Measurements from ENCODE around the gene TREH.
A peak's percentile ranks its signal among the peaks of the same experiment; 100 is the strongest.

TREH gene

DNA sequence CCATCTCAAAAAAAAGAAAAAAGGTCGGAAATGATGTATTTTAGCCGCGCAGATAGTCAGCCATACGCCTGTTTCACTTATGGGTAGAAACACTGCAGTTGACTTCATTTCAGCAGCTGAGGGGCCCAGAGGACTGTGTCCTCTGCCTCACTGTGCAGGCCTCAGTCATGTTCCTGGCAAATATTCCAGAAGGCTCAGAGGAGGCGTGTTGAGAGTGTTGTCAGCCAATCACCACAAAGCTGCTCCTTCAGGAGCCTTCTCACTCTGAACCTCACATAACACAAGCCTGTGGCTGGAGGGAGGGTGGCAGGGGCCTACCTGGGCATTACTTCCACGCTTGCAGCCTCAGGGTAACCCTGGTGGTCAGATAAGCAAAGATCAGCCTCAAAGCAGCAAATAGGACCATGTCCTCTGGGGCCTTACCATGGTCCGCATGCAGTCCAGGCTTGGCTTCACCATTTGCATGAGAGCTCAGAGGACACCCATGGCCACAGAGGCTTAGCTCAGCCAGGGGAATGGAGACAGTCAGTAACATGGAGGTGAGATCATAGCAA lies 17.3 kb upstream of the TREH start:
- H3K27ac ChIP-seq = no peak overlapping the region

DNA sequence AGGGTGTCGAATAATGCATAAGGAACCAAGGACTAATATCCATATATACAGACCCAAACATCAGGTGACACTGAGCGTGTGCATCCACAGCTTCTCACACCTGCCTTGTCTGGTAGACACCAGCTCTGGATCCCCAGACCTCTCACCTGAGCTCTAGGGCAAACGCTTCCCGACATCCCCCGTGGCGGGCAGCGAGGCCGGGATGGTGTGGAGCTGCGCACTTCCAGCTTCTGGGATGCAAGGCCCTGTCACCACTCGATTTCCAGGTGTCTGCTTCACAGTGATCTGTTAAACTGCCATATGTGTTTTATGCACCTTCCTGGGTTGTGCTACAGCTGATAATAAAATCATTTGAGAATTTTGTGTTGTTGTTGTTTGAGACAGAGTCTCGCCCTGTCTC lies 15.3 kb upstream of the TREH start:
- no peak overlapping the region for H3K27ac ChIP-seq
- no peak for TF ChIP-seq ZFX (IDR thresholded peaks at IDR 0.05)
- TF ChIP-seq, protein P1, sequence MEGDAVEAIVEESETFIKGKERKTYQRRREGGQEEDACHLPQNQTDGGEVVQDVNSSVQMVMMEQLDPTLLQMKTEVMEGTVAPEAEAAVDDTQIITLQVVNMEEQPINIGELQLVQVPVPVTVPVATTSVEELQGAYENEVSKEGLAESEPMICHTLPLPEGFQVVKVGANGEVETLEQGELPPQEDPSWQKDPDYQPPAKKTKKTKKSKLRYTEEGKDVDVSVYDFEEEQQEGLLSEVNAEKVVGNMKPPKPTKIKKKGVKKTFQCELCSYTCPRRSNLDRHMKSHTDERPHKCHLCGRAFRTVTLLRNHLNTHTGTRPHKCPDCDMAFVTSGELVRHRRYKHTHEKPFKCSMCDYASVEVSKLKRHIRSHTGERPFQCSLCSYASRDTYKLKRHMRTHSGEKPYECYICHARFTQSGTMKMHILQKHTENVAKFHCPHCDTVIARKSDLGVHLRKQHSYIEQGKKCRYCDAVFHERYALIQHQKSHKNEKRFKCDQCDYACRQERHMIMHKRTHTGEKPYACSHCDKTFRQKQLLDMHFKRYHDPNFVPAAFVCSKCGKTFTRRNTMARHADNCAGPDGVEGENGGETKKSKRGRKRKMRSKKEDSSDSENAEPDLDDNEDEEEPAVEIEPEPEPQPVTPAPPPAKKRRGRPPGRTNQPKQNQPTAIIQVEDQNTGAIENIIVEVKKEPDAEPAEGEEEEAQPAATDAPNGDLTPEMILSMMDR (conservative IDR thresholded peaks at IDR 0.05) = no peak

More for the DNA sequence above, 17.3 kb upstream of the TREH start:
- no peak for TF ChIP-seq ZFX (IDR thresholded peaks at IDR 0.05)
- TF ChIP-seq, protein P1 (conservative IDR thresholded peaks at IDR 0.05) = no peak

DNA sequence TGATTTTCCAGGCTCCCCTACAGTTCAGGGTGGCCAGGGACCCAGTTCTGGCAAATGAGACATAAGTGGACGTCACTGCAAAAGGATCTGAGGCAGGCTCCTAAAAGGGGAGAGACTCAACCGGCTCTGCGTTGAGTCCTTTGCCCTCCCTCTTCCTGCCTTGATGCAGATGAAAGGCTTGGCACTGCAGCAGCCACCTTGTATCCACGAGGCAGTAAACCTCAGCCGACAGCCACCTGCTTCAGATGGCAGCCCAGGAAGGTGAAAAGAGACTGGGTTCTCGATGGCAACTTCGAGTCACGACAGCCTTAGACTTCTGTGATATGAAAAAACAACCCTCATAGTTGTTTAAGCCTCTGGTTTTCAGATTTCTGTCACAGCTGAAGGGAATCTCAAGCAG lies 14.7 kb upstream of the TREH start:
- TF ChIP-seq, protein P1 (conservative IDR thresholded peaks at IDR 0.05) = no peak
- no peak for TF ChIP-seq ZFX (IDR thresholded peaks at IDR 0.05)
- H3K27ac ChIP-seq = no peak overlapping the region

DNA sequence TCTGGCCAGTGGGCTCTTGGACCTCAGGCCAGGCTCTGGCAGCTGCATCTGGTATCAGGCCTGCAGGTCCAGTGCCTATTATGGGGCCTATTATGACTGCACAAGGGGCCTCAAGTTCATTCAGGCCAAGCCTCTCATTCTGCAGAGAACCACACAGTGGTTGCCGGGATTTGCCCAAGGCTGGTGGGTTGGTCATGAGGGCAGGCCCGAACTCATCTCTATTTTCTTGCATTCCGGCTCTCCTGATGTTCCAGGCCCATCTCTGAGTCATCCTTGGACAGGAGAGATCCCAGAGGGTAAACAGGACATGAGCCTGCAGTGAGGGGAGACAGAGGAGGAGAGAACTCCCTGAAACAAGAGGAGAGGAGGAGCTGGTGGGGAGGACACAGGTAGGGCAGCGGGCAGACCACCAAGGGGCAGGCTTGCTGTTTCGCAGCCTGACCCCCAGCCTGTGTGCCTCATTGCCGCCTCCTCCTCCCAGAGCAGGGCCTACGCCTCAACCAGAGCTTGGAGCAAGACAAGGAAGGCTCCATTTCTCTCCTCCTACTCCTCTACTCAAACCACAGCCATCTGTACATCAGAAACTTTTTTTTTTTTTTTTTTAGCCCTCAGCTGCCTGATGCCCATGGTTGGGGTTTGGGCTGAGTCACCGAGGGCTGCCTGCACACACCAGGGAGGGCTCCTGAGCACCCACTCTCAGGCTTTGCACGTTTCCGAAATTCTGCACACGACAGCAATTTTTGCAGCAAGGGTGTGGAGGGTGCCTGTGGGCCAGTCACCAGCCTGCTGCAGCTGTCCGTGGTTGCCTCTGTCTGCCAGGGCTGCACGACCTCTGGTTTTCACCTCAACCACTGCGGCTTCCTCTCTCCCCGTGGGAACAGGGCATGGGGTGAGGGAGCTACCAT lies 12.7 kb upstream of the TREH start:
- TF ChIP-seq ZFX (IDR thresholded peaks at IDR 0.05) = no peak
- H3K27ac ChIP-seq = no peak overlapping the region

DNA sequence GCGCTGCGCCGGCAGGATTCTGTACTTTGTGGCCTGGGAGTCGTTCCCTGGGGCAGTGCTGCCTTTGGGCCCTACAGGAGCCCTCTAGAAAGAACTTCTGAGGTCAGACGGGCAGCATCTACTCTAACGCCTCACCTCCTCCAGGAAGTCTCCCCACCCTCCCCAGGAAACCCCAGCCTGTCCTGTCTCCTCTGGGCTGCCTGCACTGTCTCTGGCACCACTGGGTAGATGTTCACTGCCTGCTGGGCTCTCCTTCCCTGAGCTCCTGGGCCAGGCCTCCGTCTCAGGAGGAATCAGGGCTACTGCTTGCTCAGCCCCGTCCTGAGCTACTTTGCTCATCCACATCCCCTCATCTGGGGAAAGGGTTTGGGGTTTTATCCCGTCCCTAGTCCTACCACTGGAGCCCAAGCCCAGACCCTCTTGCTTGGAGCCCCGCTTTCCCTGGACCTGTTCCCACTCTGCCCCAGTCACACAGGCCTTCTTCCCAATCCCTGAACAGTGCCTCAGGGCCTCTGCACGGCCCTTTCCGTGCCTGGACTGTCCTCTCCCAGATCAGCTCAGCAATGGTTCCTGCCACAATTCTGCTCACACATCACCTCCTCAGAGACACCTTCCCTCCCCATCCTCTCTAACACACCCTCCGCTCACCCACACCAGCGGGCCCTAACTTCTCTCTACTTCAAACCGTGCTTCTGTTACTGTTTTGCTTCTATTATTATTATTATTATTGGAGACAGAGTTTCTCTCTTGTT lies 11.3 kb upstream of the TREH start:
- TF ChIP-seq, protein P1 (conservative IDR thresholded peaks at IDR 0.05) = no peak
- no peak for TF ChIP-seq ZFX (IDR thresholded peaks at IDR 0.05)
- H3K27ac ChIP-seq = peak overlapping the region; percentile 67

DNA sequence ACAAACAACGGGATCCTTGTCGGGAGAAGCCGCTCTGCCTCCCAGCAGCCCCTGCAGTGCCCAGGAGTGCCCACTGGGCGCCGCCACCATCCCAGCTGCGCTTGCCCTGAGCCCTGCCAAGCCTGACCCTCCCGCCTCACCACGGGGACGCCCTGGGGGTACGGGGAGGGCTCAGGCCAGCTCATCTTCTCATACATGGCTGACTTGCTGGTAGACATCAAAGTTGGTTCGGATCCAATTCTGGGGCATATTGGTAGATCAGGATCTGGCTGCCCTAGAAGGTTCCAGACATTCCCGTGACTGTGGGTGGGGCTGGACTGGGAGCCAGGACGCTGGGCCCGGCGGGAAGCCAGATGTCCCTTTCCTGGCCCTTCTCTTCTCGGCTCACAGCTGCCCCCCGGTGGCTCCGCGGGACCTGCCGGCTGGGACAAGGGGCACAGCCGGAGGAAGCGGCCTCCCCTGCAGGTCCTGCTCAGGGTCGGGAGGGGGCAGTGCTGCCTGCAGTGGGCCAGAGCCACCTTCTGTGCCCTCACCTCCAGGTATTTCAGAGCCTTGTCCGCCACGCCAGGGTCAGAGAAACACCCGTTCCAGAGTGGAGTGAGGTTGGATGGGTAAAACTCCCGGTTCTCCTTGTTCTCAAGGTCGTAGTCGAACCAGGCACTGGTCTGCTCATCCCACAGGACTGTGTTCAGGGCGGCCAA lies 10.6 kb upstream of the TREH start:
- peak overlapping the region; percentile 67 for H3K27ac ChIP-seq
- TF ChIP-seq, protein P1 (conservative IDR thresholded peaks at IDR 0.05) = peak; percentile 100
- TF ChIP-seq ZFX (IDR thresholded peaks at IDR 0.05) = no peak

DNA sequence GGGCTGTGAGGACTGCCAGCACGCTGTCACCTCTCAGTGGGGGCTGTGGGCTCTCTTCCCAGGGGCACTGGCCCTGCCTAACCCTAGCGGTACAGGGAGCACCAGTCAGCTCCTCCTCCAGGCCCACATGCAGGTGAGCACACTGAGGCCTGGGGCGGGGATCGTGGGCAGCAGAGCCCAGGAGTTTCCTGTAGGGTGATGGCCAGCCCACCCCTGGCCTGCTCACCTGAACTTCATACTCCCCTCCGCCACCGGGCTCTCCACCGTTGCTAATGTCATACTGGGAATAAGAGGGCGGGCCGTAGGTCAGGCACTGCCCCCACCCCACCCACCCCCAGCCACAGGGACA lies 10.0 kb upstream of the TREH start:
- TF ChIP-seq, protein P1 (conservative IDR thresholded peaks at IDR 0.05) = no peak
- TF ChIP-seq ZFX (IDR thresholded peaks at IDR 0.05) = no peak
- peak overlapping the region; percentile 67 for H3K27ac ChIP-seq

Data from C4-2B (cell line).